Endothelial cell (in vitro differentiated cells): Measurements from ENCODE around the gene IQCM. TPM values are rescaled to one million over a fixed set of nuclear protein-coding genes. Genes with fewer than 3 reads are reported as not detected.

ENCODE experiments used
- DNase-seq: peaks from one replicate; pipeline ENCODE4 v3.0.0; 2021; ENCODE audit warnings: low spot score
- H3K27ac Mint-ChIP-seq: one replicate; pipeline ENCODE4 v1.8.0; 2021; ENCODE audit warnings: mixed read lengths, inconsistent platforms; ENCODE audit not compliant: unreplicated experiment
- H3K27me3 Mint-ChIP-seq: one replicate; pipeline ENCODE4 v1.8.0; 2021; ENCODE audit warnings: mild to moderate bottlenecking, moderate library complexity, mixed read lengths, inconsistent platforms; ENCODE audit not compliant: unreplicated experiment
- H3K36me3 Mint-ChIP-seq: one replicate; pipeline ENCODE4 v1.8.0; 2021; ENCODE audit warnings: mild to moderate bottlenecking, low read depth, mixed read lengths, inconsistent platforms; ENCODE audit not compliant: unreplicated experiment
- H3K4me1 Mint-ChIP-seq: one replicate; pipeline ENCODE4 v1.8.0; 2021; ENCODE audit warnings: mild to moderate bottlenecking, mixed read lengths, inconsistent platforms; ENCODE audit not compliant: unreplicated experiment
- H3K4me3 Mint-ChIP-seq: one replicate; pipeline ENCODE4 v1.8.0; 2021; ENCODE audit warnings: mild to moderate bottlenecking, mixed read lengths, inconsistent platforms; ENCODE audit not compliant: unreplicated experiment
- H3K9me3 Mint-ChIP-seq: one replicate; pipeline ENCODE4 v1.8.0; 2021; ENCODE audit warnings: mixed read lengths, inconsistent platforms; ENCODE audit not compliant: unreplicated experiment
- total RNA-seq: library from RNA; stranded (reverse); fragmentation: NEBNext Ultra II Directional; extraction: Animal tissue kit (Norgen Biotek cat#: 25700); gene quantifications from one replicate; pipeline ENCODE4 v1.2.1, GENCODE V29; 2021; ENCODE audit not compliant: unreplicated experiment
- TF ChIP-seq, protein P1 (sequence below): fragments of 200-600 bp; sonication (generic); IDR thresholded peaks from one replicate; pipeline ENCODE4 v1.5.0; 2021; ENCODE audit warnings: antibody characterized with exemption; ENCODE audit not compliant: unreplicated experiment

The IQCM gene
- total RNA-seq, 1 donor from 2014 or later = not detected

DNA sequence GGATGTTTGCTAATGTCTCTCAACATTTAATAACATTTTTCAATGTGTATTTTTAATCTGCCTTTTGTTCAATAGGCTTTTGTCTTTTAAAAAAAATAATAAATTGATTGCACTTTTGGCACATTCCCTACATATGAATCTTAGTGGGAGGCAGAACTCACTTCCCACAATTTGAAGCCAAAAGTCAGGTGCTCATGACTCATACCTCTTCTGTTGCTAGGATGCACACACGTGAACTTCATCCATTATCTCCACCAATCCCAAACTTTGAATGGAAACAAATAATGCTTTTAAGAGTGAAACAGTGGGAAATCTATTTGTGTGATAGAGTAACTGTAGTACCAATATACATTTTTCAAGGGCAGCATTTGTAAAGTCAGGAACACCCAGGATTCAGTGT lies 260.5 kb downstream of the IQCM start:
- no peaks in the 10 kb centered on the region for H3K4me1 Mint-ChIP-seq
- no peaks in the 10 kb centered on the region for H3K36me3 Mint-ChIP-seq
- no peak overlapping the region for H3K27ac Mint-ChIP-seq
- TF ChIP-seq, protein P1, sequence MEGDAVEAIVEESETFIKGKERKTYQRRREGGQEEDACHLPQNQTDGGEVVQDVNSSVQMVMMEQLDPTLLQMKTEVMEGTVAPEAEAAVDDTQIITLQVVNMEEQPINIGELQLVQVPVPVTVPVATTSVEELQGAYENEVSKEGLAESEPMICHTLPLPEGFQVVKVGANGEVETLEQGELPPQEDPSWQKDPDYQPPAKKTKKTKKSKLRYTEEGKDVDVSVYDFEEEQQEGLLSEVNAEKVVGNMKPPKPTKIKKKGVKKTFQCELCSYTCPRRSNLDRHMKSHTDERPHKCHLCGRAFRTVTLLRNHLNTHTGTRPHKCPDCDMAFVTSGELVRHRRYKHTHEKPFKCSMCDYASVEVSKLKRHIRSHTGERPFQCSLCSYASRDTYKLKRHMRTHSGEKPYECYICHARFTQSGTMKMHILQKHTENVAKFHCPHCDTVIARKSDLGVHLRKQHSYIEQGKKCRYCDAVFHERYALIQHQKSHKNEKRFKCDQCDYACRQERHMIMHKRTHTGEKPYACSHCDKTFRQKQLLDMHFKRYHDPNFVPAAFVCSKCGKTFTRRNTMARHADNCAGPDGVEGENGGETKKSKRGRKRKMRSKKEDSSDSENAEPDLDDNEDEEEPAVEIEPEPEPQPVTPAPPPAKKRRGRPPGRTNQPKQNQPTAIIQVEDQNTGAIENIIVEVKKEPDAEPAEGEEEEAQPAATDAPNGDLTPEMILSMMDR = no peak
- DNase-seq = no peak
- H3K9me3 Mint-ChIP-seq = no peaks in the 10 kb centered on the region
- no peak overlapping the region for H3K4me3 Mint-ChIP-seq
- no peaks in the 10 kb centered on the region for H3K27me3 Mint-ChIP-seq

DNA sequence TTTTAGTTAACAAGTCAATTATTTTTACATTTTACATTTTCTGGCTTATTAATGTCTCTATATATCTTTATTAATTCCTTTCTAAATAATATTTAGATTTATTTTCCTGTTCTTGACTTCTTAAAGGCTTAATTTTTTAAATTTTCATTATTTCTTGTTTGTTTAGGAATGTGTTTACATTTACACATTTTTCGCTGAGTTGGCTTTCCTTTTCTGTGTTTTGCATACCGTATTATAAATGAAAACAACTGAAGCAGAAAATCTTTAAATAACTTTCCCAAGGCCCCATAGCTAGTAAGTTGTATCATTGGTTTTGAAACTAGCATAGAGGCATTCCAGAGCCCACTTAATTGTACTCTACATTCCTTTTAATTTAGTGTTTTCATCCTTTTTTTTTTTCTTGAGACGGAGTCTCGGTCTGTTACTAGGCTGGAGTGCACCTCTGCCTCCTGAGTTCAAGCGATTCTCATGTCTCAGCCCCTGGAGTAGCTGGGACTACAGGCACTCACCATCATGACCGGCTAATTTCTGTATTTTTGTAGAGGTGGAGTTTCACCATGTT lies 261.6 kb downstream of the IQCM start:
- H3K36me3 Mint-ChIP-seq = no peaks in the 10 kb centered on the region
- no peaks in the 10 kb centered on the region for H3K27me3 Mint-ChIP-seq
- no peak overlapping the region for H3K27ac Mint-ChIP-seq
- no peak for DNase-seq
- TF ChIP-seq, protein P1 = no peak
- H3K4me3 Mint-ChIP-seq = no peak overlapping the region
- H3K4me1 Mint-ChIP-seq = no peaks in the 10 kb centered on the region
- H3K9me3 Mint-ChIP-seq = no peaks in the 10 kb centered on the region

DNA sequence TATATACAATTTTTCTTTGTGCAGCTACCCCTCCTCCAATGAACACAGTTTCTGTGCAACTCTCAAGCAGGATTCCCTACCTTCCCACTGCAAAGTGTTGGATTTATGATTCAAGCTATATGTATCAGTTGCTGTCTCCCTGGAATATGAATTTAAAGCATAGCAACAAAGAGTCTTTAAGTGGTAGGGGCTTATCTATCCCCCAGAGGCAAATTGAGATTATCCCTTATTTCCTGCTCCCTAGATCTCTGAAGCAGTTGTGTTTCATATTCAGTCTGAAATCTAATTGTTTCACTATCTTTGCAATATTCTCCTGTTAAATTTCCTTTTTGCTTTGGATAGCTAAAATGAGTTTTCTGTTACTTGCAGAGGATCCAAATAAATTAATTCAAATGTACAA lies 263.0 kb downstream of the IQCM start:
- Mint-ChIP-seq H3K4me3 (no peak overlapping the region), H3K27me3 (no peaks in the 10 kb centered on the region), H3K27ac (no peak overlapping the region), H3K4me1 (no peaks in the 10 kb centered on the region), H3K36me3 (no peaks in the 10 kb centered on the region), H3K9me3 (no peaks in the 10 kb centered on the region)
- DNase-seq = no peak
- TF ChIP-seq, protein P1 = no peak

DNA sequence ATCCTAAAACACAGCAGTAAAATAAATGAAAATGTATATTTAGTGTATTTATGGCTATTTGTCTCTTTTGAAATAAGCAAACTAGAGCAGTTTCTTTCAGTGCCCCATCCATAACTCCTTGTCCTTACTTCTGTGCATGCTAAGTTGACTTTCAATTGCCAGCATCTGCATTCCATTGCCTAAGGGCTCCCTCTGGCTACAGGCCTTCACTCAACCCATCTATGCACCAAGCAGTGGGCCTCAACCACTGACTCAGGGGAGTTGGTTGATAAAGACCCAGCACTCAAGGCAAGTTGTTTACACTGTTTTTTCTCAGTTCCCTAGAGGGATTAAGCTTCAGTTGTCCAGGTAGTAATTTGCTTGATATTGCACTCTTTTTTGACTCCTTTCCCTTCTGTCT lies 265.7 kb downstream of the IQCM start:
- no peaks in the 10 kb centered on the region for H3K4me1 Mint-ChIP-seq
- DNase-seq = no peak
- TF ChIP-seq, protein P1 = no peak
- no peaks in the 10 kb centered on the region for H3K36me3 Mint-ChIP-seq
- no peak overlapping the region for H3K4me3 Mint-ChIP-seq
- H3K27me3 Mint-ChIP-seq = no peaks in the 10 kb centered on the region
- H3K27ac Mint-ChIP-seq = no peak overlapping the region
- H3K9me3 Mint-ChIP-seq = no peaks in the 10 kb centered on the region

DNA sequence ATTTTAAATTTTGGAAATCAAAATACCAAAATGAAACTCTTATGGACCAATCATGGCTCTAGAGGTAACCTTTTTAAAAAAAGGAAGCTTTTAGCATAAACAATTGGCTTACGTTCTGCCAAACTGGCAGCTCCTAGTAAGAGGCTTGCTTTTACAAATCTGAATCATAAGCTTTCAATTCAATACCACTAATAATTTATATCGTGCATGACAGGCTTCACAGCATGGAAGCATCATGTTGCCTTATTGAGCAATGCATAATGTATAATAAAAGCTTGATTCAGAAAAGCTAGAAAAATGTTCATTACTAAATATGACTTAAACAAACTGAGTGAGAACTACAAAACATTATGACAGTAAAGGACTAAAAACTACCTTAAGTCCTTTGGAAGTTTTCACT lies 280.9 kb downstream of the IQCM start:
- Mint-ChIP-seq H3K9me3 (no peaks in the 10 kb centered on the region), H3K4me3 (no peak overlapping the region), H3K36me3 (no peaks in the 10 kb centered on the region), H3K27me3 (no peaks in the 10 kb centered on the region), H3K27ac (no peak overlapping the region), H3K4me1 (no peaks in the 10 kb centered on the region)
- DNase-seq = no peak
- TF ChIP-seq, protein P1 = no peak
